Activated CD4-positive, CD25-positive, alpha-beta regulatory T cell treated with anti-CD3 and anti-CD28 coated beads, Interleukin-2, amount 50 U/mL, for 16 hours (primary cell): ENCODE measurements around the gene PLEKHA5.

ENCODE experiments used
- DNase-seq: peaks from one replicate; pipeline ENCODE4 v3.0.0-alpha.2; 2020; ENCODE audit warnings: low read depth, low spot score

PLEKHA5 gene

GRCh38 chr12:19130224-19131024 is 891 bp downstream of the PLEKHA5 start:
- DNase-seq: no peak

- DNase-seq: no peak
These were observed 1.5 kb downstream of the PLEKHA5 start for GRCh38 chr12:19131025-19131444.

- no peak for DNase-seq
These were observed 9.0 kb downstream of the PLEKHA5 start for GRCh38 chr12:19138551-19138950.

GRCh38 chr12:19138956-19139355 is 9.4 kb downstream of the PLEKHA5 start:
- no peak for DNase-seq

GRCh38 chr12:19139615-19140194 is 10.2 kb downstream of the PLEKHA5 start:
- no peak for DNase-seq

- DNase-seq: no peak
These were observed 11.1 kb downstream of the PLEKHA5 start for GRCh38 chr12:19140381-19141236.

- no peak for DNase-seq
These were observed 13.0 kb downstream of the PLEKHA5 start for GRCh38 chr12:19142499-19142898.

- no peak for DNase-seq
These were observed 14.8 kb downstream of the PLEKHA5 start for GRCh38 chr12:19144287-19144686.

- no peak for DNase-seq
These were observed 15.5 kb downstream of the PLEKHA5 start for GRCh38 chr12:19144985-19145384.

GRCh38 chr12:19148860-19149259 is 19.3 kb downstream of the PLEKHA5 start:
- no peak for DNase-seq

- no peak for DNase-seq
These were observed 20.9 kb downstream of the PLEKHA5 start for GRCh38 chr12:19150273-19150900.

- no peak for DNase-seq
These were observed 21.8 kb downstream of the PLEKHA5 start for GRCh38 chr12:19151298-19151697.

- DNase-seq: no peak
These were observed 23.9 kb downstream of the PLEKHA5 start for GRCh38 chr12:19153396-19153795.

GRCh38 chr12:19154686-19155085 is 25.2 kb downstream of the PLEKHA5 start:
- DNase-seq: no peak

GRCh38 chr12:19155981-19156734 is 26.6 kb downstream of the PLEKHA5 start:
- DNase-seq: no peak

- no peak for DNase-seq
These were observed 29.4 kb downstream of the PLEKHA5 start for GRCh38 chr12:19158923-19159322.

- no peak for DNase-seq
These were observed 31.7 kb downstream of the PLEKHA5 start for GRCh38 chr12:19161216-19161615.

- no peak for DNase-seq
These were observed 35.9 kb downstream of the PLEKHA5 start for GRCh38 chr12:19165451-19165850.

- DNase-seq: no peak
These were observed 36.9 kb downstream of the PLEKHA5 start for GRCh38 chr12:19166387-19166786.

- DNase-seq: no peak
These were observed 37.4 kb downstream of the PLEKHA5 start for GRCh38 chr12:19166956-19167355.

GRCh38 chr12:19167708-19168107 is 38.2 kb downstream of the PLEKHA5 start:
- DNase-seq: no peak
